NT2/D1 (cell line): Measurements from ENCODE around the gene DISC1.

ENCODE experiments used
- DNase-seq: peaks from one replicate; pipeline ENCODE4 v3.0.0-alpha.2; 2011; ENCODE audit warnings: low read depth, low spot score
- H3K27me3 ChIP-seq: 2 replicates; pipeline ENCODE4 v1.6.0; 2011; ENCODE audit warnings: mild to moderate bottlenecking; ENCODE audit not compliant: insufficient read length, insufficient read depth
- H3K36me3 ChIP-seq: 2 replicates; pipeline ENCODE4 v1.6.1; 2011; ENCODE audit warnings: mild to moderate bottlenecking, low read length, mixed read lengths; ENCODE audit not compliant: insufficient read depth, insufficient read length
- H3K4me1 ChIP-seq: 2 replicates; pipeline ENCODE4 v1.5.1; 2011; ENCODE audit not compliant: insufficient read depth, insufficient read length
- H3K4me3 ChIP-seq: 2 replicates; pipeline ENCODE4 v1.5.1; 2011; ENCODE audit warnings: low read depth; ENCODE audit not compliant: insufficient read length
- H3K9ac ChIP-seq: 2 replicates; pipeline ENCODE4 v1.6.0; 2011; ENCODE audit warnings: low read depth; ENCODE audit not compliant: insufficient read length
- H3K9me3 ChIP-seq: 2 replicates; pipeline ENCODE4 v1.5.1; 2011; ENCODE audit warnings: mild to moderate bottlenecking, low read length; ENCODE audit not compliant: insufficient read depth
- SUZ12 ChIP-seq: IDR thresholded peaks from 2 replicates; pipeline ENCODE4 v1.6.1; 2011; ENCODE audit not compliant: insufficient read length, insufficient read depth; ENCODE audit errors: extremely low read depth
- YY1 ChIP-seq: IDR thresholded peaks from 2 replicates; pipeline ENCODE4 v1.6.1; 2011; ENCODE audit not compliant: insufficient read length, insufficient read depth
- ZNF274 ChIP-seq: IDR thresholded peaks from 2 replicates; pipeline ENCODE4 v1.6.1; 2011; ENCODE audit warnings: mild to moderate bottlenecking, low read depth, low read length

Gene DISC1

DNA sequence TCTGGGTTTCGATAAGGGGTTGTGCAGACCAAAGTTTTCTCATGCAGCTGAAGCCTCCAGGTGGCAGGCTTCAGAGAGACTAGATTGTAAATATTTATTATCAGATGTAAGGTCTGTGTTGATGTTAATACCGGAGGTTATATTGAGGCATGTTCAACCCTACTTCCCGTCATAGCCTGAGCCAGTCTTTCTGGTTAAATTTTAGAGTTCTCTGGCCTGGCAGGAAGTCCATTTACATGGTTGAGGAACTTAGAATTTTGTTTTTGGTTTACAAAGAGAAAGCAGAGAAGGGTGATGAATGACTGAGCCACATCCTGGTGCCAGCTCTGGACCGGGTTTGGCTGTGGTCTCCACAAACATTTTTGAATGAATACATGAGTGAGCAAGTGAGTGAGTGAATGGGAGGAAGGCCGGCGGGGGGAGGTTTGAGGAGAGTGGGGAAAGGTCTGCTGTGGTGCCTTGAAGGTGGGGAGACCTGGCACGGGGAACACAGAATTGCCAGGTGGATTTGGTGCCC is 218.5 kb downstream of the DISC1 start:
- Histone ChIP-seq H3K4me1 (no peaks in the 10 kb centered on the region), H3K36me3 (no peaks in the 10 kb centered on the region), H3K4me3 (no peak overlapping the region), H3K27me3 (no peaks in the 10 kb centered on the region), H3K9ac (no peak overlapping the region), H3K9me3 (no peaks in the 10 kb centered on the region)
- no peak for DNase-seq
- TF ChIP-seq ZNF274 (no peak), YY1 (no peak), SUZ12 (no peak)

DNA sequence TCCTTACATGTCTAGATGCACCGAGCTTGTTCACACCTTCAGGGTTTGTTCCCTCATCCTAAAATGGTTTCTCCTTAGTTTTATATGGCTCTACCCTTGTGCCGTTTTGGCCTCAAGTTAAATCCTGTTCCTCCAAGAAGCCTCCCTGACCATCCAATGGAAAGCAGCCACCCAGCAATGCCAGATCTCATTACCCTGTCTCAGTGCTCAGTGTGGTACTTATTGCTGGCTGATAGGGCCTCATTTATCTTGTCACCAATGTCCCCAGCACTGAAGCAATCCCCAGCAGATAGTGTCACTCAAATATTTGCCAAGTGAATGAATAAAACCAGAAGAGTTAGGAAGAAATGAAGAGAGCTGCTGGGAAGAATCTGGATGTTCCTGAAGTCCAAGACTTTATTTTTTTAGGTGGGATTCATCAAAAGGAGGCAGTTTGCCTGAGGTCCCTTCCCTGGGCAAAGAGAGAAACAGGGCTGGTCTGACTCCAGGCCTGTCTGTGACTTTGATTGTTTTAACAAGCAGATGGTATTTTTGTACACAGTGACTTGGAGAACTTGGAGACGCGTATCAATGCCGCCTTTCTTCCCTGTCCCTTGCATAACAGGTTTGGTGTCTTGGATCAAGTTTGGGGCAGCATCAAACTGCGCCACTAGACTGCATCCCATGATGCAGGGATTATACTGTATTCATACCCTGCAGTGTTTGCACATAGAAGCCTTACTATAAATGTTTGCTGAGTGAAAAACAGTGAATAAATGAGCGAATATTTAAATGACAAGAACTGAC is 221.2 kb downstream of the DISC1 start:
- DNase-seq, result no peak
- TF ChIP-seq SUZ12, result no peak
- TF ChIP-seq ZNF274, result no peak
- TF ChIP-seq YY1, result no peak
- Histone ChIP-seq H3K9me3 (no peaks in the 10 kb centered on the region), H3K36me3 (no peaks in the 10 kb centered on the region), H3K27me3 (no peaks in the 10 kb centered on the region), H3K9ac (no peak overlapping the region), H3K4me1 (no peaks in the 10 kb centered on the region), H3K4me3 (no peak overlapping the region)

DNA sequence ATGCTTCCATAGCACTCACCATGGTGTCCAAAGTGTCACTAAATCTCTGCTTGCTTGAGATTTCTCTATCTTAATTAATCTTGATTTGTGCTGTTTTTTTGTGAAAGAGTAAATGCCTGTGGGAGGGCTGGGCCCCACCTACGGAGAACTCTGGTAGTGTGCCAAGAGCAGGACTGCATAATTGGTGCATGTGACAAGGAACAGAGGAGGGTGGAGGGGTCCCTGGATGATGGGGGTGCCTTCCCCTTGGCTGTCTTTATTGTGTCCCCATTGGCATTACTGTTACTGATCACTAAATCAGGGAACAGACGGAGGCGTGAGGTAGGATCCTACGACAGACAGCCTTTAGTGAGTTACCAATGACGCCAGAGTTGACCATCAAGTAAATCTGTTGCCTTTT is 223.4 kb downstream of the DISC1 start:
- TF ChIP-seq SUZ12 (no peak), ZNF274 (no peak), YY1 (no peak)
- no peaks in the 10 kb centered on the region for H3K27me3 ChIP-seq
- H3K4me1 ChIP-seq, result no peaks in the 10 kb centered on the region
- no peak overlapping the region for H3K9ac ChIP-seq
- H3K4me3 ChIP-seq, result no peak overlapping the region
- H3K36me3 ChIP-seq, result no peaks in the 10 kb centered on the region
- no peak for DNase-seq
- no peaks in the 10 kb centered on the region for H3K9me3 ChIP-seq

DNA sequence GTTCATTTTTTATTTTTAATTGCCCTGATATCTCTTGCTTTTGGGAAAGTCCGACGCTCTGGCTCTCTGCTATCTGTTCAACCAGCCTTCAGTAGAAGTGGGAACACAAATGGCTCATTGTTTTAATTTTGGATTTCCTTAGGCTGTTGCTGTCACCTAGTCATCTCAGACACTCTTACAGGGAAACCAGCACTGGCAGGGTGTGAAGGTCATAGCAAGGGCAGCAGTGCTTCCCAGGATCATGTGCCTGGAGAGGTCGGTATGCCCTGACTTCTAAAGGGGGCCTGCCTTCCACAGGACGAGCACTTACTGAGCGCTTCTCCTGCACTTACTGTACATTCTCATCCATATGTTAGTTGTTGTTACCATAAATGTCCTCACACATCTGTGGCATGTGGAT is 224.2 kb downstream of the DISC1 start:
- Histone ChIP-seq H3K4me3 (no peak overlapping the region), H3K4me1 (no peaks in the 10 kb centered on the region), H3K9ac (no peak overlapping the region), H3K27me3 (no peaks in the 10 kb centered on the region), H3K9me3 (no peaks in the 10 kb centered on the region), H3K36me3 (no peaks in the 10 kb centered on the region)
- DNase-seq, result no peak
- TF ChIP-seq ZNF274, result no peak
- TF ChIP-seq SUZ12, result no peak
- no peak for TF ChIP-seq YY1

DNA sequence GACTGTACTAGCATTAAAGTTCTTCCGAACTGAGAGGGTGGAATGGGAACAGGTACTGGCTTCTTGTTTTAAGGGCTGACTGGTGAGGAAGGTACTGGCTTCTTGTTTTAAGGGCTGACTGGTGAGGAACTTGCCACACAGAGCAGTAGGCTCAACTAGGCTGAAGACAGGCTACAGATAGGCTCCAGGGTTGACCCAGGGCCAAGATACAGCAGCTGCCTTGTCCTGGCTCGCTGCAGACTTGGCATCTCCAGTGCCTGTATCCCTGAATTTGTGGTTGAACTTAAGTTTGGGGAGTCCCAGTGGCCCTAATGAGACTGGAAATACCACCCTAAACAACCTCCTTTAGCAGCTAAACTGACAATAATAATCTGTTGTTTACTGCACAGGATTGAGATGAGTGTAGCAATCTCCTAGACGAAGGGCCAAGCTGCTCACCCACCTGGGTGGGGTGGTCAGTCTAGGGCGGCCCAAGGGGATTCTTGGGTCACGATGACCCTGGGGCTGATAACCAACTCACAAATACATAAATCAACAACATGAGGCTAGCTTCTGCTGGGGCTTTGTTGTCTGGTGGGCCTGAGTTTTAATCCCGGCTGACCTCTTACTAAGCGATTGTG is 227.1 kb downstream of the DISC1 start:
- TF ChIP-seq ZNF274 (no peak), SUZ12 (no peak), YY1 (no peak)

DNA sequence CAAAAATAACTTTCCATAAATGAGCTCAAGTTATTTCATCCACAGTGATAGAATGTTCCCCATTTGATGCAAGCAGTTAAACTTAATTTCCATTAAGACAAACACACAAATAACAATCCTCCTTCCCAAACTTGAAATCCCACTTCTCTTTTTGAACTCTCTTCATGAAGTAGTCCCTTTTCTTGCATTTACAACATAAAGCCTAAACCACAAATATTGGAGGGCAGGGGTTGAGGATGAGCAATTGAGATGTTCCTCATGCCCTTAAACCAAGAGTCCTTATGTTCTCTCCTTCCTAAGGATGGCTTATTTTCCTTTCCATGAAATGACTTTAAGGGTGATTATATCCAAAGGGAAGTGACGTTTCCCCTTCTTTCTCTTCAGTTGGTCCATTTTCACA is 228.8 kb downstream of the DISC1 start:
- Histone ChIP-seq H3K36me3 (no peaks in the 10 kb centered on the region), H3K9me3 (no peaks in the 10 kb centered on the region), H3K27me3 (no peaks in the 10 kb centered on the region), H3K9ac (no peak overlapping the region), H3K4me1 (no peaks in the 10 kb centered on the region), H3K4me3 (no peak overlapping the region)
- no peak for DNase-seq
- TF ChIP-seq ZNF274 (no peak), YY1 (no peak), SUZ12 (no peak)

More for the DNA sequence above, 227.1 kb downstream of the DISC1 start:
- Histone ChIP-seq H3K27me3 (no peaks in the 10 kb centered on the region), H3K4me3 (no peak overlapping the region), H3K4me1 (no peaks in the 10 kb centered on the region), H3K36me3 (no peaks in the 10 kb centered on the region), H3K9ac (no peak overlapping the region), H3K9me3 (no peaks in the 10 kb centered on the region)
- no peak for DNase-seq

DNA sequence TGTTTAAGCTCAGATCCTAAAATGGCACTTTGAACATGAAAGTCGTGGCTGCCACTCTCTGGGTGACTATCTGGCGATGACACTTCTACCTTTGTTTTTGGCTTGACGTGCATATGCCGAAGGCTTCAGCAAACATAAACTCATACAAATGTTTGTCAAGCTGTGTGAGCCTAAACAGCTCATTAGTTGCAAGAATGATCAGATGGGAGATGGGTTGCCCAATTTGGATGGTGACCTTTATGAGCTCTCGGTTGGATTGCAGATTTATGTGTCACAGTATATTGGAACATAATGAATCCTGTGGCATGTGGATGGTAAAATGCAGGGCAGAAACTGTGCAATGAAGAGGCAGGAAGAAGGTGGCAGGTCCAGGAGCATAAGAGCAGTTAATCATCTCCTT is 229.3 kb downstream of the DISC1 start:
- no peak for DNase-seq
- no peak overlapping the region for H3K9ac ChIP-seq
- H3K36me3 ChIP-seq, result no peaks in the 10 kb centered on the region
- no peaks in the 10 kb centered on the region for H3K9me3 ChIP-seq
- no peak overlapping the region for H3K4me3 ChIP-seq
- TF ChIP-seq SUZ12 (no peak), YY1 (no peak), ZNF274 (no peak)
- H3K27me3 ChIP-seq, result no peaks in the 10 kb centered on the region
- H3K4me1 ChIP-seq, result no peaks in the 10 kb centered on the region
